PFSK-1 (cell line): ENCODE measurements around the gene CEMIP.

Source experiments
- FOXP2 ChIP-seq: optimal IDR thresholded peaks from 2 replicates; pipeline ENCODE3; 2011; ENCODE audit warnings: borderline replicate concordance, control low read depth, inconsistent platforms; ENCODE audit not compliant: insufficient read depth; ENCODE audit errors: extremely low read length, extremely low read depth
- POLR2AphosphoS5 ChIP-seq: IDR thresholded peaks from 2 replicates; pipeline ENCODE4 v1.6.1; 2012; ENCODE audit warnings: low read depth, mild to moderate bottlenecking, control low read depth, low read length, moderate library complexity
- REST ChIP-seq, 2 experiments: IDR thresholded peaks; 2 replicates each; pipeline versions ENCODE4 v1.6.1 to v1.8.0; 2011 to 2012; ENCODE audit warnings: low read depth in 2 of 2, low read length in 2 of 2, control low read depth in 1 of 2, inconsistent platforms in 1 of 2, mild to moderate bottlenecking in 1 of 2, moderate library complexity in 1 of 2; ENCODE audit not compliant: insufficient read depth in 1 of 2
- SIN3A ChIP-seq: IDR thresholded peaks from 2 replicates; pipeline ENCODE4 v1.6.1; 2012; ENCODE audit warnings: mild to moderate bottlenecking, low read length, moderate library complexity, borderline replicate concordance; ENCODE audit not compliant: insufficient read depth
- TAF1 ChIP-seq: IDR thresholded peaks from 2 replicates; pipeline ENCODE4 v1.6.1; 2012; ENCODE audit warnings: low read length, control low read depth, borderline replicate concordance; ENCODE audit not compliant: insufficient read depth

GRCh38 chr15:80934761-80935221, 155.6 kb downstream of the CEMIP start:
- no peak for TF ChIP-seq REST (IDR thresholded peaks at IDR 0.05; ENCODE audit: insufficient read depth in 1 of 2, low read depth in 2 of 2, low read length in 2 of 2)
- no peak for TF ChIP-seq TAF1
- TF ChIP-seq POLR2AphosphoS5 = no peak
- no peak for TF ChIP-seq SIN3A
- TF ChIP-seq FOXP2 = no peak
